ENCODE measurements around the gene SYNDIG1.
"Not testable (repeated sequence)": the region's sequence is repeated elsewhere in the genome, so short reads cannot be mapped to it uniquely, and the experiment has no call there.

DNA sequence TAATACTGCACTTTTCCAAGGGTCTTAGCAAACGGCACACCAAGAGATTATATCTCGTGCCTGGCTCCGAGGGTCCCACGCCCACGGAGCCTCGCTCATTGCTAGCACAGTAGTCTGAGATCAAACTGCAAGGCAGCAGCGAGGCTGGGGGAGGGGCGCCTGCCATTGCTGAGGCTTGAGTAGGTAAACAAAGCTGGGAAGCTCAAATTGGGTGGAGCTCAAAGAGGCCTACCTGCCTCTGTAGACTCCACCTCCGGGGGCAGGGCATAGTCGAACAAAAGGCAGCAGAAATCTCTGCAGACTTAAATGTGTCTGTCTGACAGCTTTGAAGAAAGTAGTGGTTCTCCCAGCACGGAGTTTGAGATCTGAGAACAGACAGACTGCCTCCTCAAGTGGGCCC is 43.0 kb downstream of the SYNDIG1 start:
- TF ChIP-seq, protein P1, sequence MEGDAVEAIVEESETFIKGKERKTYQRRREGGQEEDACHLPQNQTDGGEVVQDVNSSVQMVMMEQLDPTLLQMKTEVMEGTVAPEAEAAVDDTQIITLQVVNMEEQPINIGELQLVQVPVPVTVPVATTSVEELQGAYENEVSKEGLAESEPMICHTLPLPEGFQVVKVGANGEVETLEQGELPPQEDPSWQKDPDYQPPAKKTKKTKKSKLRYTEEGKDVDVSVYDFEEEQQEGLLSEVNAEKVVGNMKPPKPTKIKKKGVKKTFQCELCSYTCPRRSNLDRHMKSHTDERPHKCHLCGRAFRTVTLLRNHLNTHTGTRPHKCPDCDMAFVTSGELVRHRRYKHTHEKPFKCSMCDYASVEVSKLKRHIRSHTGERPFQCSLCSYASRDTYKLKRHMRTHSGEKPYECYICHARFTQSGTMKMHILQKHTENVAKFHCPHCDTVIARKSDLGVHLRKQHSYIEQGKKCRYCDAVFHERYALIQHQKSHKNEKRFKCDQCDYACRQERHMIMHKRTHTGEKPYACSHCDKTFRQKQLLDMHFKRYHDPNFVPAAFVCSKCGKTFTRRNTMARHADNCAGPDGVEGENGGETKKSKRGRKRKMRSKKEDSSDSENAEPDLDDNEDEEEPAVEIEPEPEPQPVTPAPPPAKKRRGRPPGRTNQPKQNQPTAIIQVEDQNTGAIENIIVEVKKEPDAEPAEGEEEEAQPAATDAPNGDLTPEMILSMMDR (conservative IDR thresholded peaks at IDR 0.05; ENCODE audit: low read depth, low read length) = not testable (repeated sequence)
- TF ChIP-seq EZH2 (IDR thresholded peaks at IDR 0.05; ENCODE audit: borderline replicate concordance, low read depth, low read length, poor library complexity, severe bottlenecking) = not testable (repeated sequence)

All from A673 (cell line).